SIG-M5 treated with dmso at 0.1 percent for 504 hours (cell line): ENCODE results near the gene ATAD1.
A peak's percentile ranks its signal among the peaks of the same experiment; 100 is the strongest.
"Not testable (repeated sequence)": the region's sequence is repeated elsewhere in the genome, so short reads cannot be mapped to it uniquely, and the experiment has no call there.

Experiments
- DNase-seq: peaks from one replicate; lab custom pipeline; 2025; ENCODE audit not compliant: unreplicated experiment; lab: John Stamatoyannopoulos, UW

ATAD1 gene

DNA sequence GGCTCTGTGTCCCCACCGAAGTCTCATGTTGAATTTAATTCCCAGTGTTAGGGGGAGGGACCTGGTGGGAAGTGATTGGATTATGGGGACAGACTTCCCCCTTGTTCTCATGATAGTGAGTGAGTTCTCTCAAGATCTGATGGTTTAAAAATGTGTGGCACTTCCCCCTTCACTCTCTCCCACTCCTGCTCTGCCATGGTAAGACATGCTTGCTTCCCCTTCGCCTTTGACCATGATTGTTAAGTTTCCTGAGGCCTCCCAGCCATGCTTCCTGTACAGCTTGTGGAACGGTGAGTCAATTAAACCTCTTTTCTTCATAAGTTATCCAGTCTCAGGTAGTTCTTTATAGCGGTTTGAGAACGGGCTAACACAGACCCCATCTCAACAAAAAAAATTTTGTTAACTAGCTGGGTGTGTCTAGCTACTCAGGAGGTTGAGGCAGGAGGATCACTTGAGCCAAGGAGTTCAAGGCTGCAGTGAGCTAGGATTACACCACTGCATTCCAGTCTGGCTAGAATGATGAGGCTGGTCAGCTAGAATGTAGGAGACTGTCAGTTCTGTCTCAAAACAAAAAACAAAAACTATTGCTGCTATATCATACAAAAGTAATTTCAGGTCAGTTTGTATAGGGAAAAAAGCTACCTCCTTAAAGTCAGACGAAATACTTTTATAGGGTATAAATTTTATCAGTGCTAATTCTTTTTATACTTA, 57.7 kb downstream of the ATAD1 start:
- no peak for DNase-seq

DNA sequence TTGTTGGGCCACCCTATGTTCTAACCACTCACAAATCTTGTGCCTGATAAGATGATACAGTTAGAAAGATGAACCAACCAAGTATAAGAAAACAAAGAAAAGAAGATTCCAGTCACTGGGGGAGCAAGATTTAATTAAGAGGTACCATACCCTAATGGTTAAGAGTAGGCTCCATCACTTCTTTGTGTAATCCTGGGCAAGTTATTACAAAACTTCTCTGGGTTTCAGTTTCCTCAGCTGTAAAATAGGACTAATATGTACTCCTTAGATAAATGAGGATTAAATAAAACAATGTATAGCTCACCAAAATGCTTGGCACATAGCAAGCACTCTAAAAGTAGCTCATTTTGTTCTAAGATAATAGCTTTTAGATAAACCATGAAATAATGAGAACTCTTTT, 58.5 kb downstream of the ATAD1 start:
- no peak for DNase-seq

DNA sequence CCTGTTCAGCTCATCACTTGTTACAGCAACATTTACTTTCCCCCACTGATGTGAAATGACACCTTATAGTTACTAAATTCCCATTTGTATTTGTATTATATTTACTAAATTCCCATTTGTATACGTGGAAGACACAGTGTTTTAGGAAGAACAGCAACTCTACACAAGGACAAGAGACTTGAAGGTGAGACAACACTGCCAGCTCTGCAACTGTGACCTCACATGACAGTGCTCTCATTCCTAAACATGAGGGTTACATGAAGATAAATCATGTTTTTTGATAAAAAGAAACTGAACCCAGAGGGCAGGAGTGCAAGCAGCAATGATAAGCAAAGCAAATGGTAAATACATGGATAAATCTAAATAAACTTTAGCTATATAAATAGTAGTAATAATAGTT, 60.3 kb downstream of the ATAD1 start:
- no peak for DNase-seq

DNA sequence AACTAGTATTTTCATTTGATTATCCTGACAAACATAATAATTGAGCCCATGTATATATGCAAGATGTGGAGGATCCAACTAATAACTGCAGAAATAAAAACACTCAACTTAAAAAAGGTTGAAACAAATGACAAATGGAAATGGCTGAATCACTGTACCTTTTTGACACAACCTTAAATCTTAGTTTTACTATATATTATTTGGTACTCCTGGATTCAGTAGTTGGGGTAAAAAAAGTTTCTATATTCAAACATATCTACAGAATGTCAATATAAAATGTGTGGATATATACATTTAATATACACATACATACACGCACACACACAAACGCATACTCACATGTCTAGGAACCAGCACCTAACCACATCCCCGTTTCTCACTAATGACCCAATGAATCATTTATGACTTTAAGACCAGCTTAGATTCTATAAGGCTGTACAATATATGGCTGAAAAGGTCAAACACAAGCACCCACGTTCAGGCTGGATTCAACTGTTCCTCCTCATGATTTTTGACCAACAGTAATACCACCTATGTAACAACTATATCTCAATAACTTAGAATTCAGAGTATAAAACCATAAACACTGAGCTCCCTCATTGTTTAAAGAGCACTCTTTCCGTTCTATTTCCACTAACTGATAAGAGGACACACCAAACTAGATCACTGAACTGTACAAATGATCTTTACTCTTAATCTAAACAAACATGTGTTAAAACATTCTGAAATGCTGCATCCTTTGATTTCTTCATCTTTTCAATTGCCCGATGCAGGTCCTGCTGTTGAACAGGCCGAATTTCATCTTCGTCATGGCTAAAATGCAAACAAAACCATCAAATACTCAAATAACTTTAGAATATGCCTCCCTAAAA, 63.8 kb downstream of the ATAD1 start:
- no peak for DNase-seq

DNA sequence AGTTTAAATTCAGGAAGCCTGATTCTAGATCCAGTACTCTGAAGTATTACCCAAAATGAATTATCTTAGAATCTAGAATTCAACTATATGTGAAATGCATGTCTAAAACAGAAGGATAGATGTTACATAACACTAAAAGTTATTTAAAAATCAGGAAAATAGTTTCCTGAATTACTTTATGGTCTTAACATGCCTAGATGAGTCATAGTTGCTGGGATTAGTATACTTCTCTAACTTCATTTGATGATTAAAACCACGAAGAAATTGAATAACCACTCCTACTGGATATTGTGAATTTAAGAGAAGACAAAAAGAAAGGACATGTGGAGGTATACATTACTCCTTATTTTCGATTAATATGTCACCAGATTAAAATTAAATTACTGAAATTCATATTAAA, 65.5 kb downstream of the ATAD1 start:
- DNase-seq: no peak

DNA sequence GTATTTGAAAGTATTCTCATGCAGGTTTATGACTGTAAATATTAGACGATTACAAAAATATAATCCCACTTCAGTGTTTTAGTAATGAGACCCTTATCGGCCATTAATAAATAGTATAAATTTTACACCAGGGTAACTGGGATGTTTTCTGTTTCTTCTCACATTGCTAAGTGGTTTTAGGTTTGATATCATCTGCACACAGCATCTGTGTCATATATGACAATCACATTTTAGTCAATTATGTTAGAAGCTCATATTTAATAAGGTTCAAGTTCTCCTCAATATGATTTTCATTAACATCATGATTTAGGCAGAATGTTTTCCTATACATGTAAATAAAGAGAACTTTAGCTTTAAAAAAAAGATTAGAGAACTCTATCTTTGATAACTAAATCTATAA, 66.8 kb downstream of the ATAD1 start:
- no peak for DNase-seq

DNA sequence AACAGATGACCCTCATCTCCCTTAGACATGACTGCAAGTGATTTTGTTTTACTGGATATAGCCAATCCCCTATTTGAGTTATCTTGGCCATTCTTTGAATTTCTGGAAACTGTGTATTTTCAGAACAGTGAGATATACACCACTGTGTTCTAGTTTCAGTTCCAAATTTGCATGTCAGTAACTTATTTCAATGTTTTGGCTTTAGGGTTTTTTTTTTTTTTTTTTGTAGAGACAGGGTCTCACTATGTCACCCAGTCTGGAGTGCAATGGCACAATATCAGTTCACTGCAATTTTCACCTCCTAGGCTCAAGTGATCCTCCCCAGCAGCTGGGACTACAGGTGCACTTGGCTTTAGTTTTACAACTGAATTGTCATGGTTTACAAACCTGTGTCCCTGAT, 67.2 kb downstream of the ATAD1 start:
- DNase-seq: no peak

DNA sequence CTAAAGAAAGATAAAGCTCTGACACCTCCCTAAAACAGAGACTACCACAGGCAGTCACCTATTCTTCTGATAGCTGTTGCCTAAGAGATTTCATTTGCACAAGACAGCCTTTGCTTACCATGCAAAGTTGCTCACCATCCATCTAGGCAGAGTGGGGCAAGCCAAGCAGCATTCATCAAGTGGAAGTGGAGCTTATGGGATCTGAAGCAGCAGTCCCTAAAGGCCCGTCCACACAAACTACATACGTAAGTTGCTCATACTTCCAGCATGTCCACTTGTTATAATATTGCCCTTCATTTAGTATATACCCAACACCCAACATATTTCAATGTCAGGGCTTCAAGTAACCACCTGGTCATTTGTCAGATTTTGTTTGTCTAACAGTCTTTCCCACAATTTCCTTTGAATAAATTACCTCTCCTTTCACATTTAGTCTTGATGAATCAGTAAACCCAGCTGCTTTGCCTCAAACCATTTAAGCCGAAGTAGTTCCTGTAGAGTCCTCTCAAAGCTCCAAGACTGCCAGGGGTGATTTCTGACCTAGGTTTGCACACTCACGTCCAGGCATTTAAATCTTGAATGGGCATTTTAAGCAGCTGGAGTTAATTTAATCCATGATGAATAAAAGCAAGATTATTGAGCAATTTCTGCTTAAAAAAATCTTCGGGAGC, 67.9 kb downstream of the ATAD1 start:
- no peak for DNase-seq

DNA sequence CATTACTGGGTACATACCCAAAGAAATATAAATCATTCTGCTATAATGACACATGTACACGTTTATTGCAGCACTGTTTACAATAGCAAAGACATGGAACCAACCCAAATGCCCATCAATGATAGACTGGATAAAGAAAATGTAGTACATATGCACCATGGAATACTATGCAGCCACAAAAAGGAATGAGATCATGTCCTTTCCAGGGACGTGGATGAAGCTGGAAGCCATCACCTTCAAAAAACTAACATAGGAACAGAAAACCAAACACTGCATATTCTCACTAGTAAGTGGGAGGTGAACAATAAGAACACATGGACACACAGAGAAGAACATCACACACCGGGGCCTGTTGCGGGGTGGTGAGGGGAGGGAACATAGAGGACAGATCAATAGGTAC, 69.8 kb downstream of the ATAD1 start:
- DNase-seq: not testable (repeated sequence)

DNA sequence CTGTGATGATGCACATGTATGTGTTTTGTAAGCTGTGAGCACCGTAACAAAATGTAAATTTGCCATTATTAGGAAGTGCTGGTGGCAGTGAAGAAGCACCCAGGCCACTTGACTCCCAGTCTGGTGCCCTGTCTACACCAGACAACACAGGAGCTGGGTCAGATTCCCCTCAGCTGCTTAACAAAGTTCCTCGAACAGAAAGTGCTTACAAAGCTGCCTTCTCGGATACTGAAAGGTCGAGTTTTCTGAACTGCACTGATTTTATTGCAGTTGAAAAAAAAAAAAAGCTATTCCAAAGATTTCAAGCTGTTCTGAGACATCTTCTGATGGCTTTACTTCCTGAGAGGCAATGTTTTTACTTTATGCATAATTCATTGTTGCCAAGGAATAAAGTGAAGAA, 71.1 kb downstream of the ATAD1 start:
- no peak for DNase-seq

DNA sequence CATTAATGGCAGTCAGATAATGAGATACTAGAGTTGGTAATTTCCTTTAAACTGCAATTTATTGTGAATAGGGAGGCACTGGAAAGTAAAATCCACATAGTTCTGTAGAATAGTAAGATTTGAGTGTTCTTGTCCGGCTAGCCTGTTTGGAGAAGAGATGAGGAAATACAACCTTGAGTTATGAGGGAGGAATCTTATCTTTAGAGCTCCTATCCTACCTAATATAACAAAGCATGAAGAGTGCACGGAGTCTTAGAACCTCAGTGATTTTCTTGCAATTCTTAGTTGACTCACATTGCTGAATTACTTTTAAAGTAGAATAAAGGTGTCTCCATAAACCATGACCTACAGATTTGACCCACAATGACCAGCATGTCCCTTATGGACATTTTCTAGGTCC, 73.4 kb downstream of the ATAD1 start:
- DNase-seq: no peak

DNA sequence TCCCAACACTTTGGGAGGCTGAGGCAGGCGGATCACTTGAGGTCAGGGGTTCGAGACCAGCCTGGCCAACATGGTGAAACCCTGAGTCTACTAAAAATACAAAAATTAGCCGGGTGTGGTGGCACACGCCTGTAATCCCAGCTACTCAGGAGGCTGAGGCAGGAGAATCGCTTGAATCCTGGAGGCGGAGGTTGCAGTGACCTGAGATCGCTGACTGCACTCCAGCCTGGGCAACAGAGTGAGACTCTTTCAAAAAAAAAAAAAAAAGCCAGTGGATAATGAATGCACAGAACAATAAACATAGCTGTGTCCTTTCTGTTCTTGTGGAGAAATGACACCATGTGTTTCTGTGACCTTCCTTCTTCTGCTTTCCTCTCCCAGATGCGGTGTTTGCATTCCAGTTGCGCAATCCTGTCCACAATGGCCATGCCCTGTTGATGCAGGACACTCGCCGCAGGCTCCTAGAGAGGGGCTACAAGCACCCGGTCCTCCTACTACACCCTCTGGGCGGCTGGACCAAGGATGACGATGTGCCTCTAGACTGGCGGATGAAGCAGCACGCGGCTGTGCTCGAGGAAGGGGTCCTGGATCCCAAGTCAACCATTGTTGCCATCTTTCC, 74.9 kb downstream of the ATAD1 start:
- peak; percentile 34 for DNase-seq

DNA sequence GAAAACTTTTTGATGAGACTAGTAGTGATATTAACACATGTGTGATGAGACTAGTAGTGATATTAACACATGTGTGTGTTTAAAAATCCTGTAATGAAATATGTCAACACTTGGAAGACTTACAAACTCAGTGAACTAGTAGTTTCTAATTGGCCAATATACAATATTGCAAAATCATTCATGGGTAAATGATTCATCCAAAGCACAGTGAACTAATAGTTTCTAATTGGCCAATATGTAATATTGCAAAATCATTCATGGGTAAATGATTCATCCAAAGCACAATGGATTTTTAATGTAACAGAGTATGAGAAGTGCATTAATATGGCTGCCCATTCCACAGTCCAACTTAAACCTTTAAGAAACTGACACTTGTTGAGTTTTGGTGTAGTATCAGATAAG, 77.8 kb downstream of the ATAD1 start:
- DNase-seq: peak; percentile 86

DNA sequence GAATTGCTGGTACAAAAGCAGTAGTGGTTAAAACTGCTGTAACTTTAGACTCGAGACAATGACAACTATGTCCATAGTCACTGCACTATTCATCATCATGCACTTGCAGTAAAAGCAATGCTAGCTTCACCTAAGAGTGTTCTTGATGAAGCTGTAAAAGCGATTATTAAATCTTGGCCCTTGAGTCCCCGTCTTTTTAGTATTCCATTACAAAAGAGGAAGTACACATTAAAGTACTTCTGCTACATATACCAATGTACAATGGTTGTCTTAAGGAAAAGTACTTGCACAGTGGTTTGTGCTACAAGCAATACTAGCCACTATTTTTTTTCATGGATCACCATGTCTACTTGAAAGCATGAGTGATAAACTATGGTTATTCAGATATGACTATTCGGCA, 78.3 kb downstream of the ATAD1 start:
- peak; percentile 11 for DNase-seq

DNA sequence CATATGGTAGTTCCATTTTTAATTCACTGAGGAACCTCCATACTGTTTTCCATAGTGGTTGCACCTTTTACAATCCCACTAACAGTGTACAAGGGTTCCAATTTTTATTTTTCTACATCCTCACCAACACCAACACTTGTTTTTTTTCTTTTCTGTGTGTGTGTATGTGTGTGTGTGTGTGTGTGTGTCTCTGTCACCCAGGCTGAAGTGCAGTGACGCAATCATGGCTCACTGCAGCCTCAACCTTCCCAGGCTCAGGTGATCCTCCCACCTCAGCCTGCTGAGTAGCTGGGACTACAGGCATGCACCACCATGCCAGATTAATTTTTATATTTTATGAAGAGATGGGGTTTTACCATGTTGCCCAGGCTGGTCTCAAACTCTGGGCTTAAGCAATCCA, 79.8 kb downstream of the ATAD1 start:
- not testable (repeated sequence) for DNase-seq

DNA sequence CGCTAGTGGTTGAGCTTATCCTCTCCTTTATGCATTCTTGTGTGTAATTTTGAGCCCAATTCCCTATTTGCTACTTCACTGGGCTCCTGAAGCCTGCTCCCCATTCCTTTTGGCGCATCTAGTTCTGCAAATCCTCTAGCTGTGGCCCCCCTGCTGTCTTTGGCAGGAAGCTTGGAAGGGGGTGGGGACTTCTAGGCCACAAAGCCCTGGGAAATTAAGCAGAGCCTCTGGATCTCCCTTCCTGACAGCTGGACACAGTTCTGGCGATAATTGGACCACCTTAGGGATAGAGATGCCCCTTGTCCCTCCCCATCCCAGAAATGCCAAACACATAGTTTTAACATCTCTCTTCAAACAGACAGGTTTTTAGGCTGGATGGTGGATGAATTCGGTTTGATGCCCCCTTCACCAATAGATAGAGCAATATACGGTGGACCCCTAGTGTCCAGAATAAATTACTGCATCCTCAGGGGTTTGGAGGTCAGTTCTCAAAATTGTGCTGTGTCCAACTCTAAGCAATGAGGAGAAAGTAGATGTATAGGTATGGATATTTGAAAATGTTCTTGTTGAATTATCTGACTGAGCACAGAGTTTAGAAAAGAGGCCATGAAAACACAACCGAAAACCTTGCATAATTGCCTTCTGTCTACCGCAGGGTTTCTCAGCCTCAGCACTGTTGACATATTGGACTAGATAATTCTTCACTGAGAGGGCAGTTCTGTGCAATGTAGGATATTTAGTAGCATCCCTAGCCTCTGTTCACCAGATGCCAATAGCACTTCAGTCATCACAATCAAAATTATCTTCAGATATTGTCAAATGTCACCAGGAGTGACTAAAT, 82.8 kb downstream of the ATAD1 start:
- DNase-seq: peak; percentile 38

DNA sequence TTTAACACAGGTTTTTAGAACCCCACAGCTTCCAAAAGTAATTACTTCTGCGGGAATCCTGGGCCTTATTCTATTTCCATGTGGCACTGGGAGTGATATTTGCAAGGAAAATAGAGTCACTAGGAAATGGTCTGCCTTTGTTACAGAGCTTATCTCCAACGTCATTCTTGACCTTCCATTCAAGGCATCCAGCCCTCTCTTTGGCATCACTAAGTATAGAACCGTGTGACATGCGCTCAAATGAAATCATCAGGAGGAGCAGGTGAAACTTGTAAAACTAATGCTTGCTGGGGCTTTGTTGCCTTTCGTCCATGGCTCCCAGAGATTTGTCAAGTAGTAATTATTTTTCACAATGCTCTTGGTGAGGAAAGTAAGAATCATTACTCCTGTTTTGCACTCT, 84.9 kb downstream of the ATAD1 start:
- no peak for DNase-seq

DNA sequence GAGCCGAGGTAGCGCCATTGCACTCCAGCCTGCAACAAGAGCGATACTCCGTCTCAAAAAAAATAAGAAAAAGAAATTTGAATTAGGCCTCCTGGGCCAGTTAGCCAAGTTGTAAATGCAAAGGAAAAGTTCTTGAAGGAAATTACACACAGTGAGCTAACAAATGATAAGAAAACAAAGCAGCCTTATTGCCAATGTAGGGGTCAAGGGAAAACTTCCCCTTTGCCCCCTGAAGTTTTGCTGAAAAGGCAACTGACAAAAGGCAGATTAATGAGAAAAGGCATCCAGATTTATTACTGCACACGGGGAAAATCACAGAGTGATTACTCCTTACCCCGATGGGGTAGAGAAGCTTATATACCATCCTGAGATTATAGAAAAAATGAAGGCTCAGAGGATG, 88.1 kb downstream of the ATAD1 start:
- no peak for DNase-seq

DNA sequence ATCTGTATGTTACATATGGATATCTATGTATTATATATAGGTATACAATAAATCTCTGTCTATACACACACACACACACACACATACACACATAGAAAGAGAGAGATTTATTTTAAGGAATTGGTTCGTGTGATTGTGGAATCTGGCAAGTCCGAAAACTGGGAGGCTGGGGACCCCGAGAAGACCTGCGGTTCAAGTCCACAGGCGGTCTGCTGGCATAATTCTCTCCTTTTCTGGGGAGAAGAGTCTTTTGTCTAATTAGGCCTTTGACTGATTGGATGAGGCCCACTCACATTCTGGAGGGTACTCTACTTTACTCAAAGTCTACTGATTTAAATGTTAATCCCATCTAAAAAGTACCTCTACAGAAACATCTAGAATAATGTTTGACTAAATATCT, 93.2 kb downstream of the ATAD1 start:
- no peak for DNase-seq

DNA sequence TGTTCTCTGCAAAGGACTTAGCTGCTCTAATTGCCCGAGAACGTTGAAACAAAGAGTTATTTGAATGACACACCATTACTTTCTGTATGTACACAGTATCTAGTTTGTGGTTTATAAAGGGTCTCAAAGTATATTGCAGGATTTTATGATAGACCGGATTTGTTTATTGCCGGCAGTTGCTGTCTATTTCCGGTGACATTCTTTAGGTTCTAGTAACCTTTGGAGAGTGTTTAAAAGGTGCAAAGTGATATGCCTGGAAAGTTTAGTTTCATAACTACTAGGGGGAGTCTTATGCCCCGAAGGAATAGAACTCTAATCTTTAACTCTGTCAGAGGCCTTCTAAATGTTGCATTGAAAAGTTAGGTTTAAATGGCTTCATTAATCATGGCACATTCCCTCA, 94.5 kb downstream of the ATAD1 start:
- DNase-seq: no peak

DNA sequence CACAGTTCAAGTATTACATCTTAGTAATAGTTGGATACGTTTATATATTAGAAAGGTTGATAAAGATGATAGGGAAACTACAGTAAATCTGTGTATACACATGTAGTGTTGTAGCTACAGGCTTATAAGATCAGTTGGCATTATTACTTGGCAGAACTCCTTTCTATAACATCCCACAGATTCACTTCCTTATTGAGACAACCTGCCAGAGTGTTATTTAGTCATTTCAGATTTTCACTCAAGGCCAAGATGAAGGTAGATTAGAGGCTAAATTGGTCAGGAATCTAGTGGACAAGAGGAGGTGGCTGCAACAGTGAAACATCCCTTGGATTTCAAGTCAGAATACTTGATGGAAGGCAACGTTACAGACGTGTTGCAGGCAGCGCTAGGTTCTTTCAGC, 95.3 kb downstream of the ATAD1 start:
- DNase-seq: no peak
